Astrocyte (in vitro differentiated cells and primary cell): ENCODE measurements around the gene PI16. TPM values are rescaled to one million over a fixed set of nuclear protein-coding genes. Genes with fewer than 3 reads are reported as not detected.

ENCODE experiments used
- DNase-seq: peaks from one replicate; pipeline ENCODE4 v3.0.0-alpha.2; 2010; ENCODE audit warnings: low read depth
- FAIRE-seq: peaks from 2 replicates; lab custom pipeline; 2011; peaks lifted over from hg19 to GRCh38; lab: Jason Lieb, UNC
- H2AFZ ChIP-seq: 2 replicates; pipeline ENCODE4 v1.6.0; 2012; ENCODE audit warnings: low read depth, low read length, inconsistent platforms
- H3K27ac ChIP-seq: 2 replicates; pipeline ENCODE4 v1.5.1; 2011; ENCODE audit warnings: low read depth, low read length, inconsistent platforms
- H3K27me3 ChIP-seq: 2 replicates; pipeline ENCODE4 v1.6.0; 2011; ENCODE audit warnings: low read length, inconsistent platforms; ENCODE audit not compliant: insufficient read depth
- H3K36me3 ChIP-seq: 2 replicates; pipeline ENCODE4 v1.5.1; 2011; ENCODE audit warnings: low read length, inconsistent platforms; ENCODE audit not compliant: insufficient read depth
- H3K4me1 ChIP-seq: 2 replicates; pipeline ENCODE4 v1.5.1; 2011; ENCODE audit warnings: low read length, inconsistent platforms; ENCODE audit not compliant: insufficient read depth
- H3K4me2 ChIP-seq: 2 replicates; pipeline ENCODE4 v1.6.0; 2012; ENCODE audit warnings: low read length, inconsistent platforms
- H3K4me3 ChIP-seq: 2 replicates; pipeline ENCODE4 v1.5.1; 2011; ENCODE audit warnings: low read depth, mild to moderate bottlenecking, low read length, inconsistent platforms; ENCODE audit not compliant: insufficient read depth
- H3K79me2 ChIP-seq: 2 replicates; pipeline ENCODE4 v1.6.0; 2012; ENCODE audit warnings: mild to moderate bottlenecking, low read length, inconsistent platforms; ENCODE audit not compliant: insufficient read depth
- H3K9ac ChIP-seq: 2 replicates; pipeline ENCODE4 v1.6.0; 2012; ENCODE audit warnings: mild to moderate bottlenecking, low read length, inconsistent platforms
- H3K9me3 ChIP-seq: 2 replicates; pipeline ENCODE4 v1.5.1; 2012; ENCODE audit warnings: low read depth, mild to moderate bottlenecking, low read length, inconsistent platforms; ENCODE audit not compliant: insufficient read depth
- H4K20me1 ChIP-seq: 2 replicates; pipeline ENCODE4 v1.6.0; 2012; ENCODE audit warnings: low read length, inconsistent platforms; ENCODE audit not compliant: insufficient read depth
- H3K27ac Mint-ChIP-seq: one replicate; pipeline ENCODE4 v1.8.0; 2021; ENCODE audit warnings: mild to moderate bottlenecking, mixed read lengths; ENCODE audit not compliant: unreplicated experiment
- H3K27me3 Mint-ChIP-seq: one replicate; pipeline ENCODE4 v1.8.0; 2021; ENCODE audit warnings: low read depth, mixed read lengths; ENCODE audit not compliant: unreplicated experiment
- H3K36me3 Mint-ChIP-seq: one replicate; pipeline ENCODE4 v1.8.0; 2021; ENCODE audit warnings: low read depth, mixed read lengths; ENCODE audit not compliant: unreplicated experiment
- H3K4me1 Mint-ChIP-seq: one replicate; pipeline ENCODE4 v1.8.0; 2021; ENCODE audit warnings: low read depth, mixed read lengths; ENCODE audit not compliant: unreplicated experiment
- H3K4me3 Mint-ChIP-seq: one replicate; pipeline ENCODE4 v1.8.0; 2021; ENCODE audit warnings: mild to moderate bottlenecking, moderate library complexity, mixed read lengths; ENCODE audit not compliant: unreplicated experiment
- H3K9me3 Mint-ChIP-seq: one replicate; pipeline ENCODE4 v1.8.0; 2021; ENCODE audit warnings: mild to moderate bottlenecking, mixed read lengths; ENCODE audit not compliant: unreplicated experiment
- CTCF ChIP-seq: IDR thresholded peaks from 2 replicates; pipeline ENCODE4 v1.5.1; 2011; ENCODE audit warnings: low read depth, mild to moderate bottlenecking, inconsistent platforms, low read length, moderate library complexity; ENCODE audit not compliant: insufficient read depth
- EZH2 ChIP-seq: IDR thresholded peaks from 2 replicates; pipeline ENCODE4 v1.6.1; 2012; ENCODE audit warnings: mild to moderate bottlenecking, low read length, inconsistent platforms; ENCODE audit not compliant: insufficient read depth
- total RNA-seq: library from RNA; stranded (reverse); gene quantifications from 2 replicates; pipeline ENCODE4 v1.2.1, GENCODE V29; 2021

The PI16 gene
- total RNA-seq, 1 donor from 2014 or later, result not detected

- Histone ChIP-seq H4K20me1 (no peaks in the 10 kb centered on the region), H2AFZ (no peak overlapping the region), H3K9me3 (no peaks in the 10 kb centered on the region), H3K4me3 (no peak overlapping the region), H3K79me2 (no peaks in the 10 kb centered on the region), H3K27me3 (peaks cover 7% of the 10 kb centered on the region), H3K27ac (no peak overlapping the region), H3K4me2 (no peak overlapping the region), H3K9ac (no peak overlapping the region), H3K36me3 (no peaks in the 10 kb centered on the region), H3K4me1 (no peaks in the 10 kb centered on the region)
- Mint-ChIP-seq H3K4me3 (no peak overlapping the region), H3K27me3 (peaks cover 23% of the 10 kb centered on the region), H3K27ac (no peak overlapping the region), H3K4me1 (peaks cover 1% of the 10 kb centered on the region), H3K9me3 (no peaks in the 10 kb centered on the region), H3K36me3 (peaks cover 1% of the 10 kb centered on the region)
- TF ChIP-seq CTCF (no peak), EZH2 (no peak)
- FAIRE-seq, result no peak
- no peak for DNase-seq
Observed at GRCh38 chr6:36997811-36998722, 43.5 kb downstream of the PI16 start.

- no peak overlapping the region for H3K4me3 Mint-ChIP-seq
- H3K36me3 Mint-ChIP-seq, result peaks cover 1% of the 10 kb centered on the region
- Histone ChIP-seq H3K9ac (no peak overlapping the region), H3K79me2 (no peaks in the 10 kb centered on the region), H2AFZ (no peak overlapping the region), H3K27me3 (peaks cover 7% of the 10 kb centered on the region), H3K9me3 (no peaks in the 10 kb centered on the region), H3K27ac (no peak overlapping the region), H4K20me1 (no peaks in the 10 kb centered on the region), H3K36me3 (no peaks in the 10 kb centered on the region), H3K4me2 (no peak overlapping the region), H3K4me1 (no peaks in the 10 kb centered on the region), H3K4me3 (no peak overlapping the region)
- no peaks in the 10 kb centered on the region for H3K9me3 Mint-ChIP-seq
- H3K27me3 Mint-ChIP-seq, result peaks cover 23% of the 10 kb centered on the region
- TF ChIP-seq EZH2 (no peak), CTCF (no peak)
- FAIRE-seq (no peak), DNase-seq (no peak)
- H3K4me1 Mint-ChIP-seq, result peaks cover 1% of the 10 kb centered on the region
- no peak overlapping the region for H3K27ac Mint-ChIP-seq
Observed at GRCh38 chr6:36998723-36999038, 44.1 kb downstream of the PI16 start.
